Esophagus squamous epithelium (tissue), 5 donors: ENCODE results near the gene KPNB1. TPM values are rescaled to one million over a fixed set of nuclear protein-coding genes. Genes with fewer than 3 reads are reported as not detected.

Source experiments
- DNase-seq: peaks from one replicate; lab custom pipeline; 2025; lab: John Stamatoyannopoulos, UW
- H3K27ac ChIP-seq, 4 donors: fragments of 200-600 bp; sonication (generic); one replicate each; pipeline ENCODE4 v1.5.1; 2016 to 2019; ENCODE audit warnings: mild to moderate bottlenecking in 1 of 4
- H3K27me3 ChIP-seq, 4 donors: fragments of 200-600 bp; sonication (generic); 1 replicate in 3 of 4; 2 replicates in 1 of 4; pipeline versions ENCODE4 v1.5.1 to v1.6.0; 2017 to 2021; ENCODE audit warnings: antibody characterized with exemption in 1 of 4
- H3K36me3 ChIP-seq, 3 donors: fragments of 200-600 bp; sonication (generic); one replicate each; pipeline ENCODE4 v1.5.1; 2016 to 2019
- H3K4me1 ChIP-seq, 3 donors: fragments of 200-600 bp; sonication (generic); one replicate each; pipeline ENCODE4 v1.5.1; 2017 to 2019
- H3K4me3 ChIP-seq, 4 donors: fragments of 200-600 bp; sonication (generic); 1 replicate in 3 of 4; 2 replicates in 1 of 4; pipeline ENCODE4 v1.5.1; 2016 to 2019; ENCODE audit warnings: mild to moderate bottlenecking in 2 of 4, moderate library complexity in 1 of 4
- H3K9me3 ChIP-seq, 3 donors: fragments of 200-600 bp; sonication (generic); one replicate each; pipeline ENCODE4 v1.5.1; 2016 to 2019
- CTCF ChIP-seq, 6 experiments: fragments of 450-650 bp in 4 of 6; fragments of 200-600 bp in 2 of 6; sonication (generic) in 2 of 6; IDR thresholded peaks; one replicate each; pipeline ENCODE4 v1.5.1; 2016 to 2019; ENCODE audit warnings: antibody characterized with exemption in 6 of 6, mild to moderate bottlenecking in 4 of 6, moderate library complexity in 4 of 6
- POLR2A ChIP-seq, 4 donors: fragments of 450-650 bp; IDR thresholded peaks; one replicate each; pipeline ENCODE4 v1.6.1; 2017; ENCODE audit warnings: antibody characterized with exemption in 4 of 4, mild to moderate bottlenecking in 4 of 4, moderate library complexity in 3 of 4
- WGBS, 2 donors: methylation state at CpG; one replicate each; pipeline ENCODE4 v1.1.5; 2018; 5-methylcytosine and 5-hydroxymethylcytosine counted together
- intact Hi-C: fragments of 100-400 bp; cut with DNase I; formaldehyde crosslinking; loops from one replicate; pipeline ENCODE4 v1.15.0; 2022
- total RNA-seq, 4 donors: library from RNA; depleted of rRNA; stranded (reverse); fragments of >200 nt; gene quantifications; one replicate each; pipeline ENCODE4 v1.1.0, GENCODE V29; 2016
- donor health status: DM: yes; HTN: yes; CAD: no.

The KPNB1 gene
- total RNA-seq, 4 donors from 2014 or later: 148 to 233 (median 186) TPM

GRCh38 chr17:47702391-47702995 lies 52.8 kb downstream of the KPNB1 start:
- DNase-seq: no peak
- intact Hi-C loops: no loop called here

GRCh38 chr17:47703191-47703591 lies 53.5 kb downstream of the KPNB1 start:
- no peak for DNase-seq
- no peak for TF ChIP-seq POLR2A (IDR thresholded peaks at IDR 0.05)
- no peak for TF ChIP-seq CTCF (IDR thresholded peaks at IDR 0.05)
- intact Hi-C loops: no loop called here
- H3K36me3 ChIP-seq: peaks cover 0 to 38% (median 0%) of the 10 kb centered on the region in 3 donors
- peaks cover 0 to 43% (median 13%) of the 10 kb centered on the region in 3 donors for H3K4me1 ChIP-seq
- 44 to 82% methylated on average over 8 to 9 of the region's 15 CpGs for WGBS, 2 donors
- H3K27me3 ChIP-seq: no peaks in the 10 kb centered on the region
- no peaks in the 10 kb centered on the region for H3K9me3 ChIP-seq
- no peak overlapping the region for H3K4me3 ChIP-seq
- no peak overlapping the region for H3K27ac ChIP-seq

More at GRCh38 chr17:47702391-47702995, 52.8 kb downstream of the KPNB1 start:
- Histone ChIP-seq H3K4me3 (no peak overlapping the region), H3K4me1 (peaks cover 0 to 36% (median 13%) of the 10 kb centered on the region in 3 donors), H3K27me3 (no peaks in the 10 kb centered on the region), H3K27ac (no peak overlapping the region), H3K9me3 (no peaks in the 10 kb centered on the region), H3K36me3 (peaks cover 0 to 38% (median 0%) of the 10 kb centered on the region in 3 donors)
- WGBS, 2 donors: 76 to 83% methylated on average over 5 to 6 of the region's 12 CpGs
- TF ChIP-seq POLR2A (IDR thresholded peaks at IDR 0.05) (no peak), CTCF (IDR thresholded peaks at IDR 0.05) (no peak)

- DNase-seq: no peak
- Histone ChIP-seq H3K27ac (no peak overlapping the region), H3K36me3 (peaks cover 0 to 38% (median 0%) of the 10 kb centered on the region in 3 donors), H3K4me1 (peaks cover 0 to 45% (median 13%) of the 10 kb centered on the region in 3 donors), H3K9me3 (no peaks in the 10 kb centered on the region), H3K4me3 (no peak overlapping the region), H3K27me3 (no peaks in the 10 kb centered on the region)
- 77 to 85% methylated on average over 5 of the region's 5 CpGs for WGBS, 2 donors
- TF ChIP-seq POLR2A (IDR thresholded peaks at IDR 0.05) (no peak), CTCF (IDR thresholded peaks at IDR 0.05) (no peak)
- intact Hi-C loops: no loop called here
Measured at GRCh38 chr17:47703671-47704070, 54.0 kb downstream of the KPNB1 start.

- intact Hi-C loops: no loop called here
- peaks cover 0 to 37% (median 0%) of the 10 kb centered on the region in 3 donors for H3K36me3 ChIP-seq
- no peak overlapping the region for H3K27ac ChIP-seq
- H3K27me3 ChIP-seq: no peaks in the 10 kb centered on the region
- 78 to 83% methylated on average over 4 to 11 of the region's 14 CpGs for WGBS, 2 donors
- H3K4me3 ChIP-seq: no peak overlapping the region
- DNase-seq: no peak
- H3K4me1 ChIP-seq: peaks cover 0 to 43% (median 13%) of the 10 kb centered on the region in 3 donors
- TF ChIP-seq CTCF (IDR thresholded peaks at IDR 0.05) (no peak), POLR2A (IDR thresholded peaks at IDR 0.05) (no peak)
- no peaks in the 10 kb centered on the region for H3K9me3 ChIP-seq
Measured at GRCh38 chr17:47704116-47704515, 54.4 kb downstream of the KPNB1 start.

- Histone ChIP-seq H3K27ac (no peak overlapping the region), H3K36me3 (peaks cover 0 to 37% (median 0%) of the 10 kb centered on the region in 3 donors), H3K9me3 (no peaks in the 10 kb centered on the region), H3K4me3 (no peak overlapping the region), H3K27me3 (no peaks in the 10 kb centered on the region), H3K4me1 (peaks cover 0 to 47% (median 13%) of the 10 kb centered on the region in 3 donors)
- no peak for DNase-seq
- TF ChIP-seq POLR2A (IDR thresholded peaks at IDR 0.05): no peak
- no peak for TF ChIP-seq CTCF (IDR thresholded peaks at IDR 0.05)
- intact Hi-C loops: no loop called here
- WGBS, 2 donors: 58 to 71% methylated on average over 5 to 6 of the region's 6 CpGs
Measured at GRCh38 chr17:47704736-47705135, 55.0 kb downstream of the KPNB1 start.
